ENCODE data around the gene REXO1. TPM values are rescaled to one million over a fixed set of nuclear protein-coding genes. Genes with fewer than 3 reads are reported as not detected.

REXO1 gene
- total RNA-seq, 1 experiment from 2014 or later = 25.8 TPM

- intact Hi-C loops (cut with micrococcal nuclease; ENCODE audit: unreplicated experiment) = loop anchor here (10.0 kb wide), 1 partner anchor 163 kb away; the partner anchor contains the start of gene UQCR11
- no peak overlapping the region for H3K4me3 ChIP-seq
- TF ChIP-seq CTCF (conservative IDR thresholded peaks at IDR 0.05) (no peak), EZH2 (IDR thresholded peaks at IDR 0.05; ENCODE audit: low read depth) (no peak)
- H2AFZ ChIP-seq = no peak overlapping the region
- H3K27me3 ChIP-seq (ENCODE audit: insufficient read depth, low read depth) = no peaks in the 10 kb centered on the region
- H3K79me2 ChIP-seq (ENCODE audit: low read depth) = no peaks in the 10 kb centered on the region
- H3K9me3 ChIP-seq (ENCODE audit: insufficient read depth, low read depth) = no peaks in the 10 kb centered on the region
- no peak for DNase-seq
- CTCF ChIA-PET = interaction anchor here (0.5 kb wide), 1 partner anchor 45 kb away, joined by 3 read pairs; no protein-coding TSS in a partner anchor
- peaks cover 5% of the 10 kb centered on the region; the same call in 1 of the 2 replicates for H3F3A ChIP-seq (ENCODE audit: insufficient read depth, low read depth)
- H3K4me2 ChIP-seq = no peak overlapping the region
- H4K20me1 ChIP-seq (ENCODE audit: insufficient read depth) = no peaks in the 10 kb centered on the region
- H3K36me3 ChIP-seq (ENCODE audit: low read depth) = no peaks in the 10 kb centered on the region
- no peaks in the 10 kb centered on the region for H3K4me1 ChIP-seq (replicated peaks; ENCODE audit: insufficient read depth)
- H3K9me2 ChIP-seq (ENCODE audit: insufficient read depth) = no peaks in the 10 kb centered on the region
- POLR2A ChIA-PET (ENCODE audit: unreplicated experiment) = no interaction called here
- no peak overlapping the region for H3K27ac ChIP-seq
- no TSS peak for BruUV-seq (replicated peaks)
Measured at GRCh38 chr19:1768248-1768647, 80.0 kb downstream of the REXO1 start.

GRCh38 chr19:1767464-1767933 is 80.8 kb downstream of the REXO1 start:
- Histone ChIP-seq H3K27ac (no peak overlapping the region), H3K9me3 (ENCODE audit: insufficient read depth, low read depth) (no peaks in the 10 kb centered on the region), H3F3A (ENCODE audit: insufficient read depth, low read depth) (no peaks in the 10 kb centered on the region; the same call in 1 of the 2 replicates), H3K36me3 (ENCODE audit: low read depth) (no peaks in the 10 kb centered on the region), H3K4me2 (no peak overlapping the region), H3K9me2 (ENCODE audit: insufficient read depth) (no peaks in the 10 kb centered on the region), H3K27me3 (ENCODE audit: insufficient read depth, low read depth) (no peaks in the 10 kb centered on the region), H3K4me3 (no peak overlapping the region), H3K79me2 (ENCODE audit: low read depth) (no peaks in the 10 kb centered on the region), H3K4me1 (replicated peaks; ENCODE audit: insufficient read depth) (no peaks in the 10 kb centered on the region), H2AFZ (no peak overlapping the region), H4K20me1 (ENCODE audit: insufficient read depth) (no peaks in the 10 kb centered on the region)
- ChIA-PET POLR2A (ENCODE audit: unreplicated experiment) (no interaction called here), CTCF (interaction anchor here (1.2 kb wide), 1 partner anchor 95 kb away, joined by 3 read pairs; no protein-coding TSS in a partner anchor)
- peak in 1 of 2 experiments; percentile 49 for DNase-seq
- intact Hi-C loops (cut with micrococcal nuclease; ENCODE audit: unreplicated experiment) = loop anchor here (1.0 to 10.0 kb wide), 2 partner anchors 95 to 163 kb away; partner anchors contain the start of gene UQCR11
- BruUV-seq (replicated peaks) = no TSS peak
- TF ChIP-seq CTCF (conservative IDR thresholded peaks at IDR 0.05) (peak; percentile 91), EZH2 (IDR thresholded peaks at IDR 0.05; ENCODE audit: low read depth) (no peak)

GRCh38 chr19:1766800-1767352 is 81.4 kb downstream of the REXO1 start:
- Histone ChIP-seq H3K27me3 (ENCODE audit: insufficient read depth, low read depth) (no peaks in the 10 kb centered on the region), H3K9me3 (ENCODE audit: insufficient read depth, low read depth) (no peaks in the 10 kb centered on the region), H2AFZ (no peak overlapping the region), H3K4me1 (replicated peaks; ENCODE audit: insufficient read depth) (no peaks in the 10 kb centered on the region), H3K4me3 (no peak overlapping the region), H3F3A (ENCODE audit: insufficient read depth, low read depth) (no peaks in the 10 kb centered on the region; the same call in 1 of the 2 replicates), H3K36me3 (ENCODE audit: low read depth) (no peaks in the 10 kb centered on the region), H3K79me2 (ENCODE audit: low read depth) (no peaks in the 10 kb centered on the region), H3K27ac (no peak overlapping the region), H3K4me2 (no peak overlapping the region), H4K20me1 (ENCODE audit: insufficient read depth) (no peaks in the 10 kb centered on the region), H3K9me2 (ENCODE audit: insufficient read depth) (no peaks in the 10 kb centered on the region)
- POLR2A ChIA-PET (ENCODE audit: unreplicated experiment) = no interaction called here
- no TSS peak for BruUV-seq (replicated peaks)
- CTCF ChIA-PET = interaction anchor here (0.7 to 1.2 kb wide), 2 partner anchors 94 to 278 kb away, joined by 3 to 4 read pairs; no protein-coding TSS in a partner anchor
- intact Hi-C loops (cut with micrococcal nuclease; ENCODE audit: unreplicated experiment) = loop anchor here (1.0 to 10.0 kb wide), 2 partner anchors 95 to 162 kb away; partner anchors contain the start of gene UQCR11
- DNase-seq = no peak
- no peak for TF ChIP-seq CTCF (conservative IDR thresholded peaks at IDR 0.05)
- TF ChIP-seq EZH2 (IDR thresholded peaks at IDR 0.05; ENCODE audit: low read depth) = no peak

Measured in PC-9 (cell line).